GM12874 (cell line): Measurements from ENCODE around the gene SMARCA2.

Experiments used
- TF ChIP-seq, protein P1 (sequence below): IDR thresholded peaks from 2 replicates; pipeline ENCODE4 v1.5.1; 2011; ENCODE audit warnings: low read depth, mild to moderate bottlenecking, control low read depth, low read length, moderate library complexity; ENCODE audit not compliant: insufficient read depth

Gene SMARCA2

DNA sequence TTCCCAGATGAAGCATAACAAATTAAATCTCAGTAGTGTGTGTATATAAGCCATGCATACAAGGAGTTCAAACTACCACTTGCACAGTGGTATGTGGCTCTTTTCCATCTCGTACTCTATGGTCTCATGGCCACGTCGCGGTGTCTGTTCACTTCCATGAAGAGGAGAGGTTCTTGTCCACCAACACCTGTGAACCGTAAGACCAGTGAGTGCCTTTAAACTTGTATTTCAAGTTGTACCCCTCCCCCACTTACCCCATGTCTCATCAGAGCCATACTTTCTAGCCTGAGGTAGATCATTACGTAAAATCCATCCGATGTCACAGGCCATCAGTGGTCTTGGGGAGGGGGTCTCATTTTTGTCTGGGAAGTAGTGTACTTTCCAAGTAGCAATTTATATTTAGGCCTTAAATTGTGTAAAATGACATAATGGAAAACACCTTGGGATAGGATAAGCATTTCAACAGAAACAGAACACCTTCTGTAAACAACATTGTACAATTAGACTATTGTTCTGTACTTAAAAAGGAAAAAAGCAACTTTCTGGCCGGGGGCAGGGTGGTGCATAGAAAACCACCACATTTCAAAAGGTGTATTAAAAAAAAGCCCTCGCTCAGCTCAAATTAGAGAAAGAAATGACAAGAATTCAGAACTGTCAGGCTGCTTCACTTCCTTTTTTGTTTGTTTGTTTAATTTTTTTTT is 163.0 kb downstream of the SMARCA2 start:
- TF ChIP-seq, protein P1, sequence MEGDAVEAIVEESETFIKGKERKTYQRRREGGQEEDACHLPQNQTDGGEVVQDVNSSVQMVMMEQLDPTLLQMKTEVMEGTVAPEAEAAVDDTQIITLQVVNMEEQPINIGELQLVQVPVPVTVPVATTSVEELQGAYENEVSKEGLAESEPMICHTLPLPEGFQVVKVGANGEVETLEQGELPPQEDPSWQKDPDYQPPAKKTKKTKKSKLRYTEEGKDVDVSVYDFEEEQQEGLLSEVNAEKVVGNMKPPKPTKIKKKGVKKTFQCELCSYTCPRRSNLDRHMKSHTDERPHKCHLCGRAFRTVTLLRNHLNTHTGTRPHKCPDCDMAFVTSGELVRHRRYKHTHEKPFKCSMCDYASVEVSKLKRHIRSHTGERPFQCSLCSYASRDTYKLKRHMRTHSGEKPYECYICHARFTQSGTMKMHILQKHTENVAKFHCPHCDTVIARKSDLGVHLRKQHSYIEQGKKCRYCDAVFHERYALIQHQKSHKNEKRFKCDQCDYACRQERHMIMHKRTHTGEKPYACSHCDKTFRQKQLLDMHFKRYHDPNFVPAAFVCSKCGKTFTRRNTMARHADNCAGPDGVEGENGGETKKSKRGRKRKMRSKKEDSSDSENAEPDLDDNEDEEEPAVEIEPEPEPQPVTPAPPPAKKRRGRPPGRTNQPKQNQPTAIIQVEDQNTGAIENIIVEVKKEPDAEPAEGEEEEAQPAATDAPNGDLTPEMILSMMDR: no peak

GRCh38 chr9:2179567-2179966 is 164.4 kb downstream of the SMARCA2 start:
- TF ChIP-seq, protein P1: peak; percentile 3; the same call in 1 of the 2 replicates

DNA sequence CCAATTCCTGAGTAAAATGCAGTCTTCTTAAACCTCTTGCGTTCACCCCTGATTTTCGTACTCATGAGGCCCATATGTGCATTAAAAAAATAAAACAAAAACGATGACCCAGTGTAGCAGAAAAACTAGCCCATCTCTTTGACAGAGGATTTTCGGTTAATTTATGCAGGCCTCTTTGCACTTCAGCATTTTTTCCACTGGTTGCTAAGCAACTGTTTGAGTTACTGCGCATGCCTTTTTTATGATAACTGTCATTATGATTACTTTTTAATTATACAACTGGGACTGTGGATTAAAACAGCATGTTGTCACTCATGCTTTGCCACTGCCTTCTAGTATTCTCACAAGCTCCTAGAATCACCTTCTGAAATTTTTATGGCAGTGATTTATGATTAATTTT is 165.0 kb downstream of the SMARCA2 start:
- TF ChIP-seq, protein P1: no peak

DNA sequence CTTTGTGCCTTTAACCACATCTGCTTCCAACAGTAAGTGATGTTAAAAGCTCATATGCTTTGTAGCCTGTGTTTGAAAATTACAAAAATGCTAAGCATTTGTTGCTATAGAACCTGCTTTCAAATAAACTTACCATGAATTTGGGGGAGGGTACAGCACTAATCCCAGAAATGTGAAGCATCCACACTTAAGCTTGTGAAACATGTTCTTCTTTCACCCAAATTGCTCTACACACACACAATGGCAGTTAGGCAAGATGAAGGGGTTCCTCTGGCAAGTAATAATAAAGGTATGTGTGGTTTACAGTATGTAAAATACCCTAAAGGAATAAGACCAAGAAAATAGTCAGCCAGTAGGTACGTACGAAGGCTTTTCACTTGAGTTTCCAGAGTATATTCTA is 165.6 kb downstream of the SMARCA2 start:
- TF ChIP-seq, protein P1: no peak

GRCh38 chr9:2181792-2182191 is 166.6 kb downstream of the SMARCA2 start:
- TF ChIP-seq, protein P1: peak; percentile 54

GRCh38 chr9:2190939-2191608 is 175.9 kb downstream of the SMARCA2 start:
- TF ChIP-seq, protein P1: no peak

DNA sequence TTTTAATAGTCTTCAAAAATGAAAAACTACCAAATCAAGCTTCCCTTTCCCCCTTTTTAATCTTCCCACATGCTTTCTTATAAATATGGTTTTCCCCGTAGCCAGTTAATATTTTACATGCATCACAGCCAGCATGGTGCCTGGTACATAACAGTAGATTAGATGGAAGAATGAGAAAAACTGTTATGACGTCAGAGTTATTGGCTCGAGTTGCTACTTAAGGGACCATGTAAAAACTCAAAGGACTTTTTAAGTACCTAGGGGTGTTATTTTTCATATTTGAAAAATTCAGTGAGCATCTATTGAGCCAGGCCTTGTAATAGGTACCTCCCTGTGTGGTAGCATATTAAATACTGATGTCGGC is 176.4 kb downstream of the SMARCA2 start:
- TF ChIP-seq, protein P1: no peak
